Measurements from ENCODE around the gene PPARGC1A.

Gene PPARGC1A

DNA sequence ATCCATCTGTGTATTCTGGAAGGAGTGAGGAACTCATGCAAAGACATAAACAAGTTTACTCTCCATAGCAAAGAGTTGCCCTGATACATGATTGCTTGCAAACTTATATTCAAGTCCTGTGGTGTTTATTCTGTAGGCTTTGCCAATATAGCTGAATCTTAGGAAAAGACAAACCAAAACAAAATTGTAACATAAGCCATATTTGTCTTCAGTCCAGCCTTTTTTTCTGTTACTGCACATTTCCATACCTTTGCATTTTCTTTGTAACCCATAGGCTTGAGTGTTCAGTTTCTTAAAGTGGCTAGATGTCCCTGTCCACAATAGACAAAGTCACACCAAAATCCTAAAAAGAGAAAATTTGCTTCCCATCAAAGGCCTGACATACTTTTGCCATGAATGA, 120.4 kb downstream of the PPARGC1A start:
- TF ChIP-seq, protein P1, sequence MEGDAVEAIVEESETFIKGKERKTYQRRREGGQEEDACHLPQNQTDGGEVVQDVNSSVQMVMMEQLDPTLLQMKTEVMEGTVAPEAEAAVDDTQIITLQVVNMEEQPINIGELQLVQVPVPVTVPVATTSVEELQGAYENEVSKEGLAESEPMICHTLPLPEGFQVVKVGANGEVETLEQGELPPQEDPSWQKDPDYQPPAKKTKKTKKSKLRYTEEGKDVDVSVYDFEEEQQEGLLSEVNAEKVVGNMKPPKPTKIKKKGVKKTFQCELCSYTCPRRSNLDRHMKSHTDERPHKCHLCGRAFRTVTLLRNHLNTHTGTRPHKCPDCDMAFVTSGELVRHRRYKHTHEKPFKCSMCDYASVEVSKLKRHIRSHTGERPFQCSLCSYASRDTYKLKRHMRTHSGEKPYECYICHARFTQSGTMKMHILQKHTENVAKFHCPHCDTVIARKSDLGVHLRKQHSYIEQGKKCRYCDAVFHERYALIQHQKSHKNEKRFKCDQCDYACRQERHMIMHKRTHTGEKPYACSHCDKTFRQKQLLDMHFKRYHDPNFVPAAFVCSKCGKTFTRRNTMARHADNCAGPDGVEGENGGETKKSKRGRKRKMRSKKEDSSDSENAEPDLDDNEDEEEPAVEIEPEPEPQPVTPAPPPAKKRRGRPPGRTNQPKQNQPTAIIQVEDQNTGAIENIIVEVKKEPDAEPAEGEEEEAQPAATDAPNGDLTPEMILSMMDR (conservative IDR thresholded peaks at IDR 0.05; ENCODE audit: low read depth, low read length): no peak
- H3K4me3 ChIP-seq (ENCODE audit: low read depth, low read length): no peak overlapping the region
- DNase-seq (ENCODE audit: low read depth): no peak

DNA sequence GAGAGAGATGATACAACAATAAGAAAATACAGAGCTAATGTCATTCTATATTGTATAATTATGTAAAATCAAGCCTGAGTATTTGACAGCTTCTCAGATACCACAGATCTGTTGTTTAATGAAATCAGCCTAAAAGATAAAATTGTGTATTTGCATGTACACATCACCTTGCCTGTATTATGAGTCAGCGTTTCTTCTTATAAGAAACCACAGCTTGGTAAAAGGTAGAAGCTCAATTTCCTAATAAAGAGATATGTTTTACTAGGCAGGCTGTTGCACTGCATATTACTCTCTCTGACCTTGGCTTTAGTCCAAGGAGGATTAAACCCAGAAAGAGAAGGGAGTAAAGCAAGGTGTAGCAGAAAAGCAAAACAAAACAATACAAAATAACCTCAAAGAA, 121.3 kb downstream of the PPARGC1A start:
- TF ChIP-seq, protein P1 (conservative IDR thresholded peaks at IDR 0.05; ENCODE audit: low read depth, low read length): no peak
- no peak for DNase-seq (ENCODE audit: low read depth)
- no peak overlapping the region for H3K4me3 ChIP-seq (ENCODE audit: low read depth, low read length)

- TF ChIP-seq, protein P1 (conservative IDR thresholded peaks at IDR 0.05; ENCODE audit: low read depth, low read length): no peak
- no peak for DNase-seq (ENCODE audit: low read depth)
- H3K4me3 ChIP-seq (ENCODE audit: low read depth, low read length): no peak overlapping the region
Measured at GRCh38 chr4:23766344-23766743, 123.5 kb downstream of the PPARGC1A start.

GRCh38 chr4:23763559-23763958, 126.3 kb downstream of the PPARGC1A start:
- no peak overlapping the region for H3K4me3 ChIP-seq (ENCODE audit: low read depth, low read length)
- TF ChIP-seq, protein P1 (conservative IDR thresholded peaks at IDR 0.05; ENCODE audit: low read depth, low read length): no peak
- DNase-seq (ENCODE audit: low read depth): no peak

DNA sequence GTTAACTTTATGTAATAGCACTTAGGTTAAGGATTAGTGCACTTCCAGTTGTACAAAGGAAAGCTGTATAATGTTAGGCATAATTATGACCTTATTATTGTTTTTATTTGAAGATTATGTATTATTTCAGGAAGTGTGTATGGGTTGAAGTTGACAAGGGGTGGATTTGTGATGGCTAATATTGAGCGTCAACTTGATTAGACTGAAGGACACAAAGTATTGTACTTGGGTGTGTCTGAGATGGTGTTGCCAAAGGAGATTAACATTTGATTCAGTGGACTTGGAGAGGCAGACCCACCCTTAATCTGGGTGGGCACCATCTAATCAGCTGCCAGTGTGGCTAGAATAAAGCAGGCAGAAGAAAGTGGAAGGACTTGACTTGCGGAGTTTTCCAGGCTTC, 127.3 kb downstream of the PPARGC1A start:
- no peak for DNase-seq (ENCODE audit: low read depth)
- H3K4me3 ChIP-seq (ENCODE audit: low read depth, low read length): no peak overlapping the region
- TF ChIP-seq, protein P1 (conservative IDR thresholded peaks at IDR 0.05; ENCODE audit: low read depth, low read length): no peak

- TF ChIP-seq, protein P1 (conservative IDR thresholded peaks at IDR 0.05; ENCODE audit: low read depth, low read length): no peak
- no peak for DNase-seq (ENCODE audit: low read depth)
- no peak overlapping the region for H3K4me3 ChIP-seq (ENCODE audit: low read depth, low read length)
Measured at GRCh38 chr4:23759066-23759465, 130.8 kb downstream of the PPARGC1A start.

- no peak overlapping the region for H3K4me3 ChIP-seq (ENCODE audit: low read depth, low read length)
- TF ChIP-seq, protein P1 (conservative IDR thresholded peaks at IDR 0.05; ENCODE audit: low read depth, low read length): no peak
Measured at GRCh38 chr4:23754688-23755087, 135.2 kb downstream of the PPARGC1A start.

More at GRCh38 chr4:23754688-23755087, 135.2 kb downstream of the PPARGC1A start:
- DNase-seq (ENCODE audit: low read depth): no peak

All from choroid plexus epithelial cell (primary cell).